Heart left ventricle (tissue), 16 donors: Measurements from ENCODE around the gene ENTPD7. TPM values are rescaled to one million over a fixed set of nuclear protein-coding genes. Genes with fewer than 3 reads are reported as not detected.

Experiments
- ATAC-seq, 4 donors: fragments of 200-7000 bp; cut with Tn5 transposase; one replicate each; pipeline ENCODE4 v1.9.1; 2020 to 2022; ENCODE audit warnings: moderate library complexity in 4 of 4, mild to moderate bottlenecking in 3 of 4, moderate number of reproducible peaks in 1 of 4
- DNase-seq, 5 donors: peaks; one replicate each; pipeline ENCODE4 v3.0.0-alpha.2; 2020
- H3K27ac ChIP-seq, 12 donors: fragments of 200-600 bp; sonication (generic) in 4 of 12; one replicate each; pipeline versions ENCODE4 v1.5.0 to v1.8.0; 2016 to 2022; ENCODE audit warnings: mild to moderate bottlenecking in 2 of 12
- H3K27me3 ChIP-seq, 9 donors: fragments of 200-600 bp; sonication (generic) in 2 of 9; one replicate each; pipeline versions ENCODE4 v1.5.1 to v1.8.0; 2016 to 2022; ENCODE audit warnings: mild to moderate bottlenecking in 3 of 9
- H3K36me3 ChIP-seq, 9 donors: fragments of 200-600 bp; sonication (generic) in 2 of 9; one replicate each; pipeline versions ENCODE4 v1.5.0 to v1.8.0; 2018 to 2022; ENCODE audit warnings: mild to moderate bottlenecking in 2 of 9
- H3K4me1 ChIP-seq, 12 donors: fragments of 200-600 bp; sonication (generic) in 4 of 12; one replicate each; pipeline versions ENCODE4 v1.5.0 to v1.8.0; 2016 to 2022; ENCODE audit warnings: mild to moderate bottlenecking in 3 of 12
- H3K4me3 ChIP-seq, 12 donors: fragments of 200-600 bp; sonication (generic) in 4 of 12; one replicate each; pipeline versions ENCODE4 v1.5.0 to v1.8.0; 2017 to 2022; ENCODE audit warnings: mild to moderate bottlenecking in 9 of 12, moderate library complexity in 4 of 12
- H3K9me3 ChIP-seq, 12 donors: fragments of 200-600 bp; sonication (generic) in 4 of 12; one replicate each; pipeline versions ENCODE4 v1.5.0 to v1.8.0; 2016 to 2022; ENCODE audit warnings: mild to moderate bottlenecking in 1 of 12
- CTCF ChIP-seq, 12 donors: fragments of 200-600 bp; sonication (generic) in 4 of 12; IDR thresholded peaks; one replicate each; pipeline versions ENCODE4 v1.5.0 to v1.8.0; 2018 to 2022; ENCODE audit warnings: antibody characterized with exemption in 12 of 12, mild to moderate bottlenecking in 5 of 12
- POLR2A ChIP-seq, 2 donors: fragments of 450-650 bp; IDR thresholded peaks; one replicate each; pipeline ENCODE4 v1.6.1; 2017; ENCODE audit warnings: antibody characterized with exemption in 2 of 2, mild to moderate bottlenecking in 2 of 2, moderate library complexity in 2 of 2
- WGBS, 4 donors: extraction: QIAGEN DNeasy Blood & Tissue Kit in 2 of 4; methylation state at CpG; one replicate each; pipeline versions ENCODE4 v1.1.5 to v1.1.7; 2013 to 2018; 5-methylcytosine and 5-hydroxymethylcytosine counted together
- intact Hi-C, 10 donors: fragments of 100-400 bp; cut with DNase I; formaldehyde crosslinking; loops; one replicate each; pipeline versions ENCODE4 v1.11.1 to v1.14.2; 2022
- polyA plus RNA-seq, 2 donors: library from polyadenylated mRNA; stranded (reverse); fragments of 200-250 nt; gene quantifications; one replicate each; pipeline ENCODE4 v1.2.3, GENCODE V29; 2013
- total RNA-seq, 9 donors: library from RNA; depleted of rRNA in 2 of 9; stranded (reverse); fragments of >200 nt in 2 of 9; fragmentation: NEBNext Ultra II Directional in 3 of 9; extraction: Animal tissue kit (Norgen Biotek cat#: 25700) in 3 of 9; gene quantifications; one replicate each; pipeline versions ENCODE4 v1.1.0 to v1.2.4, GENCODE V29; 2016 to 2023
- donor health status: ischemic (EF 13 %, LVEDD 7.1; RV severe dilation, severe dysfunction).
- donor health status: healthy with polysubstance abuse.
- donor health status: DM: no; HTN: yes; CAD: no.
- donor health status: DM: no; HTN: no; CAD: no.
- donor health status: ischemic (EF 25% LVEDD 6.9; RV normal size, moderate dysfunction).
- donor health status: ischemic (EF 25% LVEDD 5.7; RV mildly dilated, moderate dysfunction).
- donor health status: healthy.
- donor health status: DM: yes; HTN: yes; CAD: no.
- donor health status: ischemic (EF 35%, LVEDD 5.7; RV mildly dilated, moderate dysfunction).
- donor health status: nonischemic (EF 11% LVEDD 7.7; RV severe dilation, severe dysfunction).
- donor health status: DM: yes; HTN: yes; CAD: no.
- donor health status: PGD.
- donor health status: ischemic (EF 29% LVEDD 5.4; RV normal size, mild dysfunction).
- donor health status: nonischemic (EF 23%, LVEDD 6.1; RV moderate dilation, normal function).

Gene ENTPD7
- total and polyA plus RNA-seq, 11 donors, result 0.23 to 5.6 (median 2.7) TPM

GRCh38 chr10:99740260-99740659, 81.0 kb downstream of the ENTPD7 start:
- H3K27ac ChIP-seq, result no peak overlapping the region
- WGBS, 4 donors, result 97 to 98% (median 98%) methylated on average over 2 of the region's 2 CpGs
- intact Hi-C loops, result no loop called here
- H3K4me1 ChIP-seq, result peaks cover 0 to 19% (median 5%) of the 10 kb centered on the region in 12 donors
- DNase-seq (no peak), ATAC-seq (no peak)
- H3K9me3 ChIP-seq, result peaks cover 0 to 25% (median 14%) of the 10 kb centered on the region in 12 donors
- no peak overlapping the region for H3K4me3 ChIP-seq
- no peaks in the 10 kb centered on the region for H3K27me3 ChIP-seq
- TF ChIP-seq CTCF (IDR thresholded peaks at IDR 0.05) (peak in 1 of 12 donors; percentile 3), POLR2A (IDR thresholded peaks at IDR 0.05) (no peak)
- H3K36me3 ChIP-seq, result peaks cover 0 to 95% (median 91%) of the 10 kb centered on the region in 9 donors

- no peak overlapping the region for H3K27ac ChIP-seq
- ATAC-seq (no peak), DNase-seq (no peak)
- no peak for TF ChIP-seq POLR2A (IDR thresholded peaks at IDR 0.05)
- no peak for TF ChIP-seq CTCF (IDR thresholded peaks at IDR 0.05)
- no peaks in the 10 kb centered on the region for H3K27me3 ChIP-seq
- WGBS, 4 donors, result 97 to 100% (median 98%) methylated on average over 3 of the region's 3 CpGs
- H3K9me3 ChIP-seq, result peaks cover 0 to 25% (median 14%) of the 10 kb centered on the region in 12 donors
- H3K4me3 ChIP-seq, result no peak overlapping the region
- intact Hi-C loops, result no loop called here
- peaks cover 0 to 19% (median 0%) of the 10 kb centered on the region in 12 donors for H3K4me1 ChIP-seq
- peaks cover 0 to 100% (median 96%) of the 10 kb centered on the region in 9 donors for H3K36me3 ChIP-seq
These were observed 81.7 kb downstream of the ENTPD7 start for GRCh38 chr10:99740933-99741559.

- Histone ChIP-seq H3K4me3 (no peak overlapping the region), H3K9me3 (peaks cover 0 to 25% (median 14%) of the 10 kb centered on the region in 12 donors), H3K36me3 (peaks cover 0 to 100% (median 96%) of the 10 kb centered on the region in 9 donors), H3K27ac (peak overlapping the region in 2 of 12 donors; percentile 13 to 18), H3K4me1 (peaks cover 0 to 19% (median 0%) of the 10 kb centered on the region in 12 donors), H3K27me3 (no peaks in the 10 kb centered on the region)
- intact Hi-C loops, result no loop called here
- TF ChIP-seq CTCF (IDR thresholded peaks at IDR 0.05) (no peak), POLR2A (IDR thresholded peaks at IDR 0.05) (no peak)
- DNase-seq (no peak), ATAC-seq (peak in 1 of 4 donors; percentile 15)
These were observed 82.9 kb downstream of the ENTPD7 start for GRCh38 chr10:99742254-99742653.

GRCh38 chr10:99742701-99743100, 83.4 kb downstream of the ENTPD7 start:
- Histone ChIP-seq H3K4me3 (no peak overlapping the region), H3K27ac (peak overlapping the region in 3 of 12 donors; percentile 13 to 21 (median 18)), H3K9me3 (peaks cover 0 to 25% (median 14%) of the 10 kb centered on the region in 12 donors), H3K27me3 (no peaks in the 10 kb centered on the region), H3K36me3 (peaks cover 0 to 100% (median 96%) of the 10 kb centered on the region in 9 donors), H3K4me1 (peaks cover 0 to 19% (median 0%) of the 10 kb centered on the region in 12 donors)
- intact Hi-C loops, result no loop called here
- DNase-seq (no peak), ATAC-seq (peak in 1 of 4 donors; percentile 67)
- WGBS, 4 donors, result 75 to 81% (median 77%) methylated on average over 2 of the region's 2 CpGs
- no peak for TF ChIP-seq POLR2A (IDR thresholded peaks at IDR 0.05)
- TF ChIP-seq CTCF (IDR thresholded peaks at IDR 0.05), result no peak
